ENCODE data around the gene TMEM92.

TMEM92 gene

GRCh38 chr17:50277357-50277754, 3.1 kb downstream of the TMEM92 start:
- no peak overlapping the region for H3K4ac ChIP-seq (ENCODE audit: low read depth, low read length)
- H4K91ac ChIP-seq (ENCODE audit: low read depth, low read length): no peak overlapping the region
- H3K4me2 ChIP-seq (ENCODE audit: low read length): no peak overlapping the region
- H3K23ac ChIP-seq (ENCODE audit: low read length): no peak overlapping the region
- H3K79me1 ChIP-seq (ENCODE audit: low read length): peaks cover 10% of the 10 kb centered on the region
- no CpG with 5 or more reads among the region's 5 CpGs for WGBS (ENCODE audit: extremely low coverage, insufficient coverage, insufficient read length)
- H3K9me3 ChIP-seq (ENCODE audit: insufficient read depth, low read depth, low read length): no peaks in the 10 kb centered on the region
- no peaks in the 10 kb centered on the region for H3K27me3 ChIP-seq (ENCODE audit: insufficient read depth, low read length)
- H3K79me2 ChIP-seq (ENCODE audit: control insufficient read depth, insufficient read depth, low read length, poor library complexity): no peaks in the 10 kb centered on the region
- H3K27ac ChIP-seq (ENCODE audit: low read depth, low read length): no peak overlapping the region
- no peak overlapping the region for H2BK12ac ChIP-seq (ENCODE audit: low read length)
- H3K14ac ChIP-seq (ENCODE audit: low read length): no peak overlapping the region
- H2BK120ac ChIP-seq (ENCODE audit: insufficient read depth, low read length, poor library complexity): no peak overlapping the region
- no peak overlapping the region for H2AK5ac ChIP-seq (ENCODE audit: low read length)
- H3K18ac ChIP-seq (ENCODE audit: low read length): no peak overlapping the region
- H2BK5ac ChIP-seq (ENCODE audit: low read depth, low read length, poor library complexity): no peak overlapping the region
- H4K12ac ChIP-seq (ENCODE audit: low read depth, low read length): no peak overlapping the region
- H3K36me3 ChIP-seq (ENCODE audit: control insufficient read depth in 1 of 2, insufficient read depth in 2 of 2, low read length in 2 of 2): peaks cover 0 to 3% of the 10 kb centered on the region in 2 experiments
- H2AFZ ChIP-seq (ENCODE audit: insufficient read depth, low read length, poor library complexity): no peak overlapping the region
- no peak overlapping the region for H3K4me3 ChIP-seq (ENCODE audit: low read depth, low read length)
- H3K9ac ChIP-seq (ENCODE audit: low read length): no peak overlapping the region
- DNase-seq: no peak
- peaks cover 5 to 11% of the 10 kb centered on the region in 2 experiments for H3K4me1 ChIP-seq (ENCODE audit: control insufficient read depth in 1 of 2, insufficient read depth in 2 of 2, low read length in 2 of 2)
- no peak overlapping the region for H4K8ac ChIP-seq (ENCODE audit: low read depth, low read length)

- Histone ChIP-seq H3K27me3 (ENCODE audit: insufficient read depth, low read length) (no peaks in the 10 kb centered on the region), H3K4me1 (ENCODE audit: control insufficient read depth in 1 of 2, insufficient read depth in 2 of 2, low read length in 2 of 2) (peaks cover under 1 to 6% of the 10 kb centered on the region in 2 experiments), H4K12ac (ENCODE audit: low read depth, low read length) (no peak overlapping the region), H3K9ac (ENCODE audit: low read length) (no peak overlapping the region), H3K79me1 (ENCODE audit: low read length) (peaks cover 6% of the 10 kb centered on the region), H3K4ac (ENCODE audit: low read depth, low read length) (no peak overlapping the region), H2BK5ac (ENCODE audit: low read depth, low read length, poor library complexity) (no peak overlapping the region), H3K4me3 (ENCODE audit: low read depth, low read length) (no peak overlapping the region), H2BK120ac (ENCODE audit: insufficient read depth, low read length, poor library complexity) (no peak overlapping the region), H2BK12ac (ENCODE audit: low read length) (no peak overlapping the region), H3K23ac (ENCODE audit: low read length) (no peak overlapping the region), H3K18ac (ENCODE audit: low read length) (no peak overlapping the region), H3K9me3 (ENCODE audit: insufficient read depth, low read depth, low read length) (peaks cover 5% of the 10 kb centered on the region), H2AFZ (ENCODE audit: insufficient read depth, low read length, poor library complexity) (no peak overlapping the region), H2AK5ac (ENCODE audit: low read length) (no peak overlapping the region), H3K79me2 (ENCODE audit: control insufficient read depth, insufficient read depth, low read length, poor library complexity) (no peaks in the 10 kb centered on the region), H3K4me2 (ENCODE audit: low read length) (no peak overlapping the region), H3K36me3 (ENCODE audit: control insufficient read depth in 1 of 2, insufficient read depth in 2 of 2, low read length in 2 of 2) (peaks cover 0 to 3% of the 10 kb centered on the region in 2 experiments), H3K27ac (ENCODE audit: low read depth, low read length) (no peak overlapping the region), H3K14ac (ENCODE audit: low read length) (no peak overlapping the region), H4K91ac (ENCODE audit: low read depth, low read length) (no peak overlapping the region), H4K8ac (ENCODE audit: low read depth, low read length) (no peak overlapping the region)
- DNase-seq: no peak
- no CpG with 5 or more reads among the region's 14 CpGs for WGBS (ENCODE audit: extremely low coverage, insufficient coverage, insufficient read length)
Measured at GRCh38 chr17:50278526-50279180, 4.4 kb downstream of the TMEM92 start.

GRCh38 chr17:50279181-50279526, 4.9 kb downstream of the TMEM92 start:
- no peak overlapping the region for H3K4ac ChIP-seq (ENCODE audit: low read depth, low read length)
- no peak overlapping the region for H2BK120ac ChIP-seq (ENCODE audit: insufficient read depth, low read length, poor library complexity)
- H3K27me3 ChIP-seq (ENCODE audit: insufficient read depth, low read length): no peaks in the 10 kb centered on the region
- H4K12ac ChIP-seq (ENCODE audit: low read depth, low read length): no peak overlapping the region
- H3K27ac ChIP-seq (ENCODE audit: low read depth, low read length): no peak overlapping the region
- no peak overlapping the region for H3K14ac ChIP-seq (ENCODE audit: low read length)
- peaks cover 5% of the 10 kb centered on the region for H3K9me3 ChIP-seq (ENCODE audit: insufficient read depth, low read depth, low read length)
- no peak overlapping the region for H3K9ac ChIP-seq (ENCODE audit: low read length)
- peaks cover 0 to 3% of the 10 kb centered on the region in 2 experiments for H3K36me3 ChIP-seq (ENCODE audit: control insufficient read depth in 1 of 2, insufficient read depth in 2 of 2, low read length in 2 of 2)
- peaks cover 0 to 5% of the 10 kb centered on the region in 2 experiments for H3K4me1 ChIP-seq (ENCODE audit: control insufficient read depth in 1 of 2, insufficient read depth in 2 of 2, low read length in 2 of 2)
- no peak overlapping the region for H3K4me3 ChIP-seq (ENCODE audit: low read depth, low read length)
- no peak overlapping the region for H4K8ac ChIP-seq (ENCODE audit: low read depth, low read length)
- peaks cover 5% of the 10 kb centered on the region for H3K79me1 ChIP-seq (ENCODE audit: low read length)
- H2BK5ac ChIP-seq (ENCODE audit: low read depth, low read length, poor library complexity): no peak overlapping the region
- no peaks in the 10 kb centered on the region for H3K79me2 ChIP-seq (ENCODE audit: control insufficient read depth, insufficient read depth, low read length, poor library complexity)
- no peak overlapping the region for H4K91ac ChIP-seq (ENCODE audit: low read depth, low read length)
- no peak overlapping the region for H2AK5ac ChIP-seq (ENCODE audit: low read length)
- no peak overlapping the region for H3K4me2 ChIP-seq (ENCODE audit: low read length)
- no peak overlapping the region for H2BK12ac ChIP-seq (ENCODE audit: low read length)
- no peak overlapping the region for H3K23ac ChIP-seq (ENCODE audit: low read length)
- H2AFZ ChIP-seq (ENCODE audit: insufficient read depth, low read length, poor library complexity): no peak overlapping the region
- no peak for DNase-seq
- no peak overlapping the region for H3K18ac ChIP-seq (ENCODE audit: low read length)
- WGBS (ENCODE audit: extremely low coverage, insufficient coverage, insufficient read length): no CpG with 5 or more reads among the region's 4 CpGs

- Histone ChIP-seq H2BK12ac (ENCODE audit: low read length) (no peak overlapping the region), H4K8ac (ENCODE audit: low read depth, low read length) (no peak overlapping the region), H3K36me3 (ENCODE audit: control insufficient read depth in 1 of 2, insufficient read depth in 2 of 2, low read length in 2 of 2) (peaks cover 0 to 3% of the 10 kb centered on the region in 2 experiments), H2BK5ac (ENCODE audit: low read depth, low read length, poor library complexity) (no peak overlapping the region), H3K27me3 (ENCODE audit: insufficient read depth, low read length) (no peaks in the 10 kb centered on the region), H3K23ac (ENCODE audit: low read length) (no peak overlapping the region), H2BK120ac (ENCODE audit: insufficient read depth, low read length, poor library complexity) (no peak overlapping the region), H3K4me3 (ENCODE audit: low read depth, low read length) (no peak overlapping the region), H2AFZ (ENCODE audit: insufficient read depth, low read length, poor library complexity) (no peak overlapping the region), H3K4me1 (ENCODE audit: control insufficient read depth in 1 of 2, insufficient read depth in 2 of 2, low read length in 2 of 2) (peaks cover 0 to 2% of the 10 kb centered on the region in 2 experiments), H3K18ac (ENCODE audit: low read length) (no peak overlapping the region), H3K14ac (ENCODE audit: low read length) (no peak overlapping the region), H3K9me3 (ENCODE audit: insufficient read depth, low read depth, low read length) (peaks cover 5% of the 10 kb centered on the region), H3K4ac (ENCODE audit: low read depth, low read length) (no peak overlapping the region), H2AK5ac (ENCODE audit: low read length) (no peak overlapping the region), H3K79me2 (ENCODE audit: control insufficient read depth, insufficient read depth, low read length, poor library complexity) (no peaks in the 10 kb centered on the region), H3K79me1 (ENCODE audit: low read length) (peaks cover 1% of the 10 kb centered on the region), H4K91ac (ENCODE audit: low read depth, low read length) (no peak overlapping the region), H4K12ac (ENCODE audit: low read depth, low read length) (no peak overlapping the region), H3K4me2 (ENCODE audit: low read length) (no peak overlapping the region), H3K27ac (ENCODE audit: low read depth, low read length) (no peak overlapping the region), H3K9ac (ENCODE audit: low read length) (no peak overlapping the region)
- no CpG with 5 or more reads among the region's 7 CpGs for WGBS (ENCODE audit: extremely low coverage, insufficient coverage, insufficient read length)
- no peak for DNase-seq
Measured at GRCh38 chr17:50279639-50280038, 5.4 kb downstream of the TMEM92 start.

Data from trophoblast cell (in vitro differentiated cells and primary cell).